HEK293 (cell line): ENCODE measurements around the gene ZFP57.

ENCODE experiments used
- BCL11A ChIP-seq: fragments of 450-650 bp; formaldehyde crosslinking; IDR thresholded peaks from 2 replicates; pipeline ENCODE4 v1.5.1; 2016; ENCODE audit warnings: low read depth, missing biosample characterization, missing genetic modification characterization
- BCL11B ChIP-seq: fragments of 450-650 bp; formaldehyde crosslinking; IDR thresholded peaks from 2 replicates; pipeline ENCODE4 v1.5.1; 2016; ENCODE audit warnings: low read depth, missing biosample characterization, missing genetic modification characterization
- GFI1B ChIP-seq: fragments of 450-650 bp; formaldehyde crosslinking; IDR thresholded peaks from 2 replicates; pipeline ENCODE4 v1.5.1; 2016; ENCODE audit warnings: missing biosample characterization, missing genetic modification characterization
- KLF1 ChIP-seq: fragments of 450-650 bp; formaldehyde crosslinking; IDR thresholded peaks from 2 replicates; pipeline ENCODE4 v1.5.1; 2016; ENCODE audit warnings: missing biosample characterization, missing genetic modification characterization
- SALL2 ChIP-seq: fragments of 450-650 bp; formaldehyde crosslinking; IDR thresholded peaks from 2 replicates; pipeline ENCODE4 v1.5.0; 2017; ENCODE audit warnings: missing biosample characterization, mild to moderate bottlenecking, missing genetic modification characterization, borderline replicate concordance
- ZBTB8A ChIP-seq: fragments of 450-650 bp; formaldehyde crosslinking; IDR thresholded peaks from 2 replicates; pipeline ENCODE4 v1.5.1; 2016; ENCODE audit warnings: missing biosample characterization, missing genetic modification characterization
- ZEB2 ChIP-seq: fragments of 450-650 bp; formaldehyde crosslinking; IDR thresholded peaks from 2 replicates; pipeline ENCODE4 v1.5.1; 2016; ENCODE audit warnings: missing biosample characterization, missing genetic modification characterization
- ZFP41 ChIP-seq: fragments of 450-650 bp; formaldehyde crosslinking; IDR thresholded peaks from 2 replicates; pipeline ENCODE4 v1.5.1; 2016; ENCODE audit warnings: missing biosample characterization, missing genetic modification characterization, borderline replicate concordance
- ZFP69B ChIP-seq: fragments of 450-650 bp; formaldehyde crosslinking; IDR thresholded peaks from 2 replicates; pipeline ENCODE4 v1.5.1; 2016; ENCODE audit warnings: missing biosample characterization, missing genetic modification characterization
- ZNF121 ChIP-seq: fragments of 450-650 bp; formaldehyde crosslinking; IDR thresholded peaks from 2 replicates; pipeline ENCODE4 v1.5.1; 2016; ENCODE audit warnings: missing biosample characterization, missing genetic modification characterization
- ZNF16 ChIP-seq: fragments of 450-650 bp; formaldehyde crosslinking; IDR thresholded peaks from 2 replicates; pipeline ENCODE4 v1.5.1; 2016; ENCODE audit warnings: low read depth, missing biosample characterization, missing genetic modification characterization
- ZNF169 ChIP-seq: fragments of 450-650 bp; formaldehyde crosslinking; IDR thresholded peaks from 2 replicates; pipeline ENCODE4 v1.5.1; 2016; ENCODE audit warnings: missing biosample characterization, missing genetic modification characterization
- ZNF248 ChIP-seq: fragments of 450-650 bp; formaldehyde crosslinking; IDR thresholded peaks from 2 replicates; pipeline ENCODE4 v1.5.1; 2017; ENCODE audit warnings: missing biosample characterization, missing genetic modification characterization
- ZNF302 ChIP-seq: fragments of 450-650 bp; formaldehyde crosslinking; IDR thresholded peaks from 2 replicates; pipeline ENCODE4 v1.5.1; 2016; ENCODE audit warnings: missing biosample characterization, missing genetic modification characterization, low read depth
- ZNF350 ChIP-seq: fragments of 450-650 bp; formaldehyde crosslinking; IDR thresholded peaks from 2 replicates; pipeline ENCODE4 v1.5.0; 2017; ENCODE audit warnings: missing biosample characterization, mild to moderate bottlenecking, missing genetic modification characterization
- ZNF37A ChIP-seq: fragments of 450-650 bp; IDR thresholded peaks from 2 replicates; pipeline ENCODE4 v1.5.1; 2018; ENCODE audit warnings: missing biosample characterization, missing genetic modification characterization
- ZNF48 ChIP-seq: fragments of 450-650 bp; formaldehyde crosslinking; IDR thresholded peaks from 2 replicates; pipeline ENCODE4 v1.5.1; 2016; ENCODE audit warnings: missing biosample characterization, missing genetic modification characterization
- ZNF501 ChIP-seq: fragments of 450-650 bp; formaldehyde crosslinking; IDR thresholded peaks from 2 replicates; pipeline ENCODE4 v1.5.1; 2016; ENCODE audit warnings: missing biosample characterization, missing genetic modification characterization
- ZNF558 ChIP-seq: fragments of 450-650 bp; formaldehyde crosslinking; IDR thresholded peaks from 2 replicates; pipeline ENCODE4 v1.5.1; 2016; ENCODE audit warnings: missing biosample characterization, missing genetic modification characterization
- ZNF571 ChIP-seq: fragments of 450-650 bp; formaldehyde crosslinking; IDR thresholded peaks from 2 replicates; pipeline ENCODE4 v1.5.0; 2017; ENCODE audit warnings: missing biosample characterization, missing genetic modification characterization
- ZNF585B ChIP-seq: fragments of 450-650 bp; formaldehyde crosslinking; IDR thresholded peaks from 2 replicates; pipeline ENCODE4 v1.5.1; 2016; ENCODE audit warnings: missing biosample characterization, missing genetic modification characterization
- ZNF600 ChIP-seq: fragments of 450-650 bp; formaldehyde crosslinking; IDR thresholded peaks from 2 replicates; pipeline ENCODE4 v1.5.1; 2016; ENCODE audit warnings: missing biosample characterization, missing genetic modification characterization
- ZNF76 ChIP-seq: fragments of 450-650 bp; formaldehyde crosslinking; IDR thresholded peaks from 2 replicates; pipeline ENCODE4; 2016; ENCODE audit warnings: low read depth, missing biosample characterization, missing genetic modification characterization, borderline replicate concordance
- TF ChIP-seq, protein P1 (sequence below): fragments of 450-650 bp; formaldehyde crosslinking; conservative IDR thresholded peaks from 2 replicates; pipeline ENCODE4 v1.5.1; 2016; ENCODE audit warnings: low read depth, missing biosample characterization, missing genetic modification characterization
- TF ChIP-seq, protein P2 (sequence below): fragments of 450-650 bp; formaldehyde crosslinking; IDR thresholded peaks from 2 replicates; pipeline ENCODE4 v1.5.1; 2017; ENCODE audit warnings: missing biosample characterization, missing genetic modification characterization
- TF ChIP-seq, protein P3 (sequence below): fragments of 450-650 bp; formaldehyde crosslinking; IDR thresholded peaks from 2 replicates; pipeline ENCODE4 v1.5.1; 2016; ENCODE audit warnings: missing biosample characterization, missing genetic modification characterization, low read depth
- TF ChIP-seq, protein P4 (sequence below): fragments of 450-650 bp; formaldehyde crosslinking; IDR thresholded peaks from 2 replicates; pipeline ENCODE4 v1.5.1; 2016; ENCODE audit warnings: missing biosample characterization, missing genetic modification characterization
- TF ChIP-seq, protein P5 (sequence below): fragments of 450-650 bp; formaldehyde crosslinking; IDR thresholded peaks from 2 replicates; pipeline ENCODE4 v1.5.1; 2017; ENCODE audit warnings: missing biosample characterization, missing genetic modification characterization

The ZFP57 gene

DNA sequence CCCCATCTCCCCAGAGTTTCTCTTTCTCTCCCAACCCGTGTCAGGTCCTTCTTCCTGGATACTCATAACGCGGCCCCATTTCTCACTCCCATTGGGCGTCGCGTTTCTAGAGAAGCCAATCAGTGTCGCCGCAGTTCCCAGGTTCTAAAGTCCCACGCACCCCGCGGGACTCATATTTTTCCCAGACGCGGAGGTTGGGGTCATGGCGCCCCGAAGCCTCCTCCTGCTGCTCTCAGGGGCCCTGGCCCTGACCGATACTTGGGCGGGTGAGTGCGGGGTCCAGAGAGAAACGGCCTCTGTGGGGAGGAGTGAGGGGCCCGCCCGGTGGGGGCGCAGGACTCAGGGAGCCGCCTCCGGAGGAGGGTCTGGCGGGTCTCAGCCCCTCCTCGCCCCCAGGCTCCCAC lies 42.3 kb upstream of the ZFP57 start, which contains the start of gene HLA-F (continued):
- TF ChIP-seq, protein P1, sequence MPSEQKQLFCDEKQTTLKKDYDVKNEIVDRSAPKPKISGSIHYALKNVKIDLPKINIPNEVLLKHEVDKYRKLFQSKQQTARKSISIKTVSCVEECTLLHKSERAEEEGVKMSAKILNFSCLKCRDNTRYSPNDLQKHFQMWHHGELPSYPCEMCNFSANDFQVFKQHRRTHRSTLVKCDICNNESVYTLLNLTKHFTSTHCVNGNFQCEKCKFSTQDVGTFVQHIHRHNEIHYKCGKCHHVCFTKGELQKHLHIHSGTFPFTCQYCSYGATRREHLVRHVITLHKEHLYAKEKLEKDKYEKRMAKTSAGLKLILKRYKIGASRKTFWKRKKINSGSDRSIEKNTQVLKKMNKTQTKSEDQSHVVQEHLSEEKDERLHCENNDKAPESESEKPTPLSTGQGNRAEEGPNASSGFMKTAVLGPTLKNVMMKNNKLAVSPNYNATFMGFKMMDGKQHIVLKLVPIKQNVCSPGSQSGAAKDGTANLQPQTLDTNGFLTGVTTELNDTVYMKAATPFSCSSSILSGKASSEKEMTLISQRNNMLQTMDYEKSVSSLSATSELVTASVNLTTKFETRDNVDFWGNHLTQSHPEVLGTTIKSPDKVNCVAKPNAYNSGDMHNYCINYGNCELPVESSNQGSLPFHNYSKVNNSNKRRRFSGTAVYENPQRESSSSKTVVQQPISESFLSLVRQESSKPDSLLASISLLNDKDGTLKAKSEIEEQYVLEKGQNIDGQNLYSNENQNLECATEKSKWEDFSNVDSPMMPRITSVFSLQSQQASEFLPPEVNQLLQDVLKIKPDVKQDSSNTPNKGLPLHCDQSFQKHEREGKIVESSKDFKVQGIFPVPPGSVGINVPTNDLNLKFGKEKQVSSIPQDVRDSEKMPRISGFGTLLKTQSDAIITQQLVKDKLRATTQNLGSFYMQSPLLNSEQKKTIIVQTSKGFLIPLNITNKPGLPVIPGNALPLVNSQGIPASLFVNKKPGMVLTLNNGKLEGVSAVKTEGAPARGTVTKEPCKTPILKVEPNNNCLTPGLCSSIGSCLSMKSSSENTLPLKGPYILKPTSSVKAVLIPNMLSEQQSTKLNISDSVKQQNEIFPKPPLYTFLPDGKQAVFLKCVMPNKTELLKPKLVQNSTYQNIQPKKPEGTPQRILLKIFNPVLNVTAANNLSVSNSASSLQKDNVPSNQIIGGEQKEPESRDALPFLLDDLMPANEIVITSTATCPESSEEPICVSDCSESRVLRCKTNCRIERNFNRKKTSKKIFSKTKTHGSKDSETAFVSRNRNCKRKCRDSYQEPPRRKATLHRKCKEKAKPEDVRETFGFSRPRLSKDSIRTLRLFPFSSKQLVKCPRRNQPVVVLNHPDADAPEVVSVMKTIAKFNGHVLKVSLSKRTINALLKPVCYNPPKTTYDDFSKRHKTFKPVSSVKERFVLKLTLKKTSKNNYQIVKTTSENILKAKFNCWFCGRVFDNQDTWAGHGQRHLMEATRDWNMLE (tag by site-specific recombination): no peak
- no peak for TF ChIP-seq ZNF248 (tag by site-specific recombination)
- TF ChIP-seq, protein P2, sequence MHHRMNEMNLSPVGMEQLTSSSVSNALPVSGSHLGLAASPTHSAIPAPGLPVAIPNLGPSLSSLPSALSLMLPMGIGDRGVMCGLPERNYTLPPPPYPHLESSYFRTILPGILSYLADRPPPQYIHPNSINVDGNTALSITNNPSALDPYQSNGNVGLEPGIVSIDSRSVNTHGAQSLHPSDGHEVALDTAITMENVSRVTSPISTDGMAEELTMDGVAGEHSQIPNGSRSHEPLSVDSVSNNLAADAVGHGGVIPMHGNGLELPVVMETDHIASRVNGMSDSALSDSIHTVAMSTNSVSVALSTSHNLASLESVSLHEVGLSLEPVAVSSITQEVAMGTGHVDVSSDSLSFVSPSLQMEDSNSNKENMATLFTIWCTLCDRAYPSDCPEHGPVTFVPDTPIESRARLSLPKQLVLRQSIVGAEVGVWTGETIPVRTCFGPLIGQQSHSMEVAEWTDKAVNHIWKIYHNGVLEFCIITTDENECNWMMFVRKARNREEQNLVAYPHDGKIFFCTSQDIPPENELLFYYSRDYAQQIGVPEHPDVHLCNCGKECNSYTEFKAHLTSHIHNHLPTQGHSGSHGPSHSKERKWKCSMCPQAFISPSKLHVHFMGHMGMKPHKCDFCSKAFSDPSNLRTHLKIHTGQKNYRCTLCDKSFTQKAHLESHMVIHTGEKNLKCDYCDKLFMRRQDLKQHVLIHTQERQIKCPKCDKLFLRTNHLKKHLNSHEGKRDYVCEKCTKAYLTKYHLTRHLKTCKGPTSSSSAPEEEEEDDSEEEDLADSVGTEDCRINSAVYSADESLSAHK (tag by site-specific recombination): no peak
- TF ChIP-seq ZNF558 (tag by site-specific recombination): no peak
- no peak for TF ChIP-seq ZBTB8A (tag by site-specific recombination)
- TF ChIP-seq ZNF48 (tag by site-specific recombination): no peak
- TF ChIP-seq BCL11B (tag by site-specific recombination): no peak
- TF ChIP-seq ZNF169 (tag by site-specific recombination): no peak
- no peak for TF ChIP-seq ZNF600 (tag by site-specific recombination)
- TF ChIP-seq ZNF121 (tag by site-specific recombination): no peak
- TF ChIP-seq, protein P3, sequence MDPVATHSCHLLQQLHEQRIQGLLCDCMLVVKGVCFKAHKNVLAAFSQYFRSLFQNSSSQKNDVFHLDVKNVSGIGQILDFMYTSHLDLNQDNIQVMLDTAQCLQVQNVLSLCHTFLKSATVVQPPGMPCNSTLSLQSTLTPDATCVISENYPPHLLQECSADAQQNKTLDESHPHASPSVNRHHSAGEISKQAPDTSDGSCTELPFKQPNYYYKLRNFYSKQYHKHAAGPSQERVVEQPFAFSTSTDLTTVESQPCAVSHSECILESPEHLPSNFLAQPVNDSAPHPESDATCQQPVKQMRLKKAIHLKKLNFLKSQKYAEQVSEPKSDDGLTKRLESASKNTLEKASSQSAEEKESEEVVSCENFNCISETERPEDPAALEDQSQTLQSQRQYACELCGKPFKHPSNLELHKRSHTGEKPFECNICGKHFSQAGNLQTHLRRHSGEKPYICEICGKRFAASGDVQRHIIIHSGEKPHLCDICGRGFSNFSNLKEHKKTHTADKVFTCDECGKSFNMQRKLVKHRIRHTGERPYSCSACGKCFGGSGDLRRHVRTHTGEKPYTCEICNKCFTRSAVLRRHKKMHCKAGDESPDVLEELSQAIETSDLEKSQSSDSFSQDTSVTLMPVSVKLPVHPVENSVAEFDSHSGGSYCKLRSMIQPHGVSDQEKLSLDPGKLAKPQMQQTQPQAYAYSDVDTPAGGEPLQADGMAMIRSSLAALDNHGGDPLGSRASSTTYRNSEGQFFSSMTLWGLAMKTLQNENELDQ (tag by site-specific recombination): no peak
- TF ChIP-seq, protein P4, sequence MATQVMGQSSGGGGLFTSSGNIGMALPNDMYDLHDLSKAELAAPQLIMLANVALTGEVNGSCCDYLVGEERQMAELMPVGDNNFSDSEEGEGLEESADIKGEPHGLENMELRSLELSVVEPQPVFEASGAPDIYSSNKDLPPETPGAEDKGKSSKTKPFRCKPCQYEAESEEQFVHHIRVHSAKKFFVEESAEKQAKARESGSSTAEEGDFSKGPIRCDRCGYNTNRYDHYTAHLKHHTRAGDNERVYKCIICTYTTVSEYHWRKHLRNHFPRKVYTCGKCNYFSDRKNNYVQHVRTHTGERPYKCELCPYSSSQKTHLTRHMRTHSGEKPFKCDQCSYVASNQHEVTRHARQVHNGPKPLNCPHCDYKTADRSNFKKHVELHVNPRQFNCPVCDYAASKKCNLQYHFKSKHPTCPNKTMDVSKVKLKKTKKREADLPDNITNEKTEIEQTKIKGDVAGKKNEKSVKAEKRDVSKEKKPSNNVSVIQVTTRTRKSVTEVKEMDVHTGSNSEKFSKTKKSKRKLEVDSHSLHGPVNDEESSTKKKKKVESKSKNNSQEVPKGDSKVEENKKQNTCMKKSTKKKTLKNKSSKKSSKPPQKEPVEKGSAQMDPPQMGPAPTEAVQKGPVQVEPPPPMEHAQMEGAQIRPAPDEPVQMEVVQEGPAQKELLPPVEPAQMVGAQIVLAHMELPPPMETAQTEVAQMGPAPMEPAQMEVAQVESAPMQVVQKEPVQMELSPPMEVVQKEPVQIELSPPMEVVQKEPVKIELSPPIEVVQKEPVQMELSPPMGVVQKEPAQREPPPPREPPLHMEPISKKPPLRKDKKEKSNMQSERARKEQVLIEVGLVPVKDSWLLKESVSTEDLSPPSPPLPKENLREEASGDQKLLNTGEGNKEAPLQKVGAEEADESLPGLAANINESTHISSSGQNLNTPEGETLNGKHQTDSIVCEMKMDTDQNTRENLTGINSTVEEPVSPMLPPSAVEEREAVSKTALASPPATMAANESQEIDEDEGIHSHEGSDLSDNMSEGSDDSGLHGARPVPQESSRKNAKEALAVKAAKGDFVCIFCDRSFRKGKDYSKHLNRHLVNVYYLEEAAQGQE (tag by site-specific recombination): no peak
- no peak for TF ChIP-seq BCL11A (tag by site-specific recombination)
- TF ChIP-seq ZFP69B (tag by site-specific recombination): no peak
- TF ChIP-seq KLF1: no peak
- no peak for TF ChIP-seq ZNF16 (tag by site-specific recombination)
- no peak for TF ChIP-seq ZFP41 (tag by site-specific recombination)
- TF ChIP-seq ZNF302 (tag by site-specific recombination): no peak
- TF ChIP-seq ZNF76 (tag by site-specific recombination): peak; percentile 73
- TF ChIP-seq, protein P5, sequence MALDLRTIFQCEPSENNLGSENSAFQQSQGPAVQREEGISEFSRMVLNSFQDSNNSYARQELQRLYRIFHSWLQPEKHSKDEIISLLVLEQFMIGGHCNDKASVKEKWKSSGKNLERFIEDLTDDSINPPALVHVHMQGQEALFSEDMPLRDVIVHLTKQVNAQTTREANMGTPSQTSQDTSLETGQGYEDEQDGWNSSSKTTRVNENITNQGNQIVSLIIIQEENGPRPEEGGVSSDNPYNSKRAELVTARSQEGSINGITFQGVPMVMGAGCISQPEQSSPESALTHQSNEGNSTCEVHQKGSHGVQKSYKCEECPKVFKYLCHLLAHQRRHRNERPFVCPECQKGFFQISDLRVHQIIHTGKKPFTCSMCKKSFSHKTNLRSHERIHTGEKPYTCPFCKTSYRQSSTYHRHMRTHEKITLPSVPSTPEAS (tag by site-specific recombination): no peak
- TF ChIP-seq ZNF350 (tag by site-specific recombination): no peak
- no peak for TF ChIP-seq ZNF501 (tag by site-specific recombination)
- TF ChIP-seq ZNF37A (tag by site-specific recombination): no peak
- TF ChIP-seq ZNF571 (tag by site-specific recombination): no peak
- TF ChIP-seq GFI1B: no peak
- no peak for TF ChIP-seq SALL2 (tag by site-specific recombination)
- peak; percentile 47; the same call in 1 of the 2 replicates for TF ChIP-seq ZEB2 (tag by site-specific recombination)
- no peak for TF ChIP-seq ZNF585B (tag by site-specific recombination)
